HFF-Myc (cell line): ENCODE measurements around the gene SLC49A4.

ENCODE experiments used
- DNase-seq: peaks from one replicate; pipeline ENCODE4 v3.0.0-alpha.2; 2011; ENCODE audit warnings: low read depth; ENCODE audit errors: extremely low read depth
- H3K4me3 ChIP-seq: replicated peaks from 2 replicates; pipeline ENCODE4 v1.5.1; 2011; ENCODE audit warnings: low read depth, mild to moderate bottlenecking, control low read depth, low read length
- TF ChIP-seq, protein P1 (sequence below): IDR thresholded peaks from 2 replicates; pipeline ENCODE4 v1.5.1; 2012; ENCODE audit warnings: mild to moderate bottlenecking, low read depth, low read length, control low read depth; ENCODE audit errors: missing control alignments

SLC49A4 gene

DNA sequence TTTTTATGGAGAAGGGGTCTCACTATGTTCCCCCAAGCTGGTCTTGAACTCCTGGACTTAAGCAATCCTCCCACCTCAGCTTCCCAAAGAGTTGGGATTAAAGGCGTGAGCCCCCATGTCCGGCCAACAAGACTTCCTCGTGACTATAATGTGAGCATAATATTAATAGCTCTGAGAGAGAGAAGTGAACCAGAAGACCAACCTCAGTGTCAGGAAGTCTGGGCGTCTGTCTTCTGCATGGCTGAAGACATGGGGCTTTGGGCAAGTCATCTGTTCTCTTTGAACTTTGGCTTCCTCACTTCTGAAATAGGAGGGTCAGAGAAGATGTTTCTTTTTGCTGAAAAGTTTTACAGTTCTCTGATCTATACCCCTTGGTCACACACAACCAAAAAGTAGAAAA lies 92.1 kb downstream of the SLC49A4 start:
- TF ChIP-seq, protein P1, sequence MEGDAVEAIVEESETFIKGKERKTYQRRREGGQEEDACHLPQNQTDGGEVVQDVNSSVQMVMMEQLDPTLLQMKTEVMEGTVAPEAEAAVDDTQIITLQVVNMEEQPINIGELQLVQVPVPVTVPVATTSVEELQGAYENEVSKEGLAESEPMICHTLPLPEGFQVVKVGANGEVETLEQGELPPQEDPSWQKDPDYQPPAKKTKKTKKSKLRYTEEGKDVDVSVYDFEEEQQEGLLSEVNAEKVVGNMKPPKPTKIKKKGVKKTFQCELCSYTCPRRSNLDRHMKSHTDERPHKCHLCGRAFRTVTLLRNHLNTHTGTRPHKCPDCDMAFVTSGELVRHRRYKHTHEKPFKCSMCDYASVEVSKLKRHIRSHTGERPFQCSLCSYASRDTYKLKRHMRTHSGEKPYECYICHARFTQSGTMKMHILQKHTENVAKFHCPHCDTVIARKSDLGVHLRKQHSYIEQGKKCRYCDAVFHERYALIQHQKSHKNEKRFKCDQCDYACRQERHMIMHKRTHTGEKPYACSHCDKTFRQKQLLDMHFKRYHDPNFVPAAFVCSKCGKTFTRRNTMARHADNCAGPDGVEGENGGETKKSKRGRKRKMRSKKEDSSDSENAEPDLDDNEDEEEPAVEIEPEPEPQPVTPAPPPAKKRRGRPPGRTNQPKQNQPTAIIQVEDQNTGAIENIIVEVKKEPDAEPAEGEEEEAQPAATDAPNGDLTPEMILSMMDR, result no peak
- DNase-seq, result no peak
- no peak overlapping the region for H3K4me3 ChIP-seq

DNA sequence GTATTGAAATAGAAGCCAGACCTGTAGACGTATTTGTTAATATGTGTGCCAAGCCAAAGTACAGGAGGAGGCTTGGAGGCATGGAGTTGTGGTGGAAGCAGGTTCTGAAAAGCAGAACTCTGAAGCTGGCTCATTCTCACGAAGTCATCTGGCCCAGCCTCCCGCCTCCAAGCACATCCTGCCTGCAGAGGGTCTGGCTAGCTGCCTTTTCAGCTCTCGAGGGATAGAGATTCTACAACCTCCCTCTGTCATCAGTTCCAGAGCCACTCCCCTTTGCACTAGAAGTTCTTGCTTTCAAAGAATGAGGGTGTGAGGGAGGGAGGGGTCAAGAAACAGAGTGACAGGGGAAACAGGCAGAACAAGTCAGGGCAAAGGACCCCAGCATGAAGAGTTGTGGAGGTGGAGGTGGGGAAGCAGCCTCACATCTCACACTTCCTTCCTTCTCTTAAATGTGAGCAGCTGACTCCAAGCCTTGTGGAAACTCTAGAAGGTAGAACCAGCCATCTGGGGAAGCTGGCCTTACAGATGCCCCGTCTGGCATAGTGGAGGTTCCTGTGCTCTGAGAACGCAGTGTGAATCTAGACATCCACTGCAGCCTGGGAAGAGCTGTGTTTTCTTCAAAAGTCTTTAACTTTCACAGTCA lies 95.3 kb downstream of the SLC49A4 start:
- TF ChIP-seq, protein P1, result no peak
- no peak overlapping the region for H3K4me3 ChIP-seq
- DNase-seq, result peak; percentile 70

DNA sequence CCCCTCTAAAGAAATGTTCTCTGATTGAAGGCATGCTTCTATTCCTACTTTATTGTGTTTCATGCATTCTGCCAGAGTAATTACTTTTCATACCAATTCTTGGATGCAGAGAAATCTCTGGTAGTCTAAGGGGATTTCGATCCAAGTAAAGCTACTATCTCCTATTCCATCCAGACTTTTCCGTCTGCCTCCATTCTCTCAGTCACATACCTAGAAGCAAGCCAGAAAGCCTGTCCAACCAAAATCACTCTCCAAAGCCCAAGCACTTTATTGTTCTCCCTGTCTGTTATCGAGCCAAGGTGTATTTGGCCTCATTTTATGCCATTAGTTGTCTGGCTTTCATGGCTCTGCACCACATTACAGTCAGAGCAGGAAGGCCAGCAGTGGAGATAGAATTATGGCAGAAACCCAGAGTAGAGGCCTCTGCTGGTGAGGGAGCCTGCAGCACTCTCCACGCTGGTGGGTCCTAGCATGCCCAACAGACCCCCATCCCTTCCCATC lies 95.9 kb downstream of the SLC49A4 start:
- TF ChIP-seq, protein P1, result no peak
- no peak for DNase-seq
- H3K4me3 ChIP-seq, result no peak overlapping the region

DNA sequence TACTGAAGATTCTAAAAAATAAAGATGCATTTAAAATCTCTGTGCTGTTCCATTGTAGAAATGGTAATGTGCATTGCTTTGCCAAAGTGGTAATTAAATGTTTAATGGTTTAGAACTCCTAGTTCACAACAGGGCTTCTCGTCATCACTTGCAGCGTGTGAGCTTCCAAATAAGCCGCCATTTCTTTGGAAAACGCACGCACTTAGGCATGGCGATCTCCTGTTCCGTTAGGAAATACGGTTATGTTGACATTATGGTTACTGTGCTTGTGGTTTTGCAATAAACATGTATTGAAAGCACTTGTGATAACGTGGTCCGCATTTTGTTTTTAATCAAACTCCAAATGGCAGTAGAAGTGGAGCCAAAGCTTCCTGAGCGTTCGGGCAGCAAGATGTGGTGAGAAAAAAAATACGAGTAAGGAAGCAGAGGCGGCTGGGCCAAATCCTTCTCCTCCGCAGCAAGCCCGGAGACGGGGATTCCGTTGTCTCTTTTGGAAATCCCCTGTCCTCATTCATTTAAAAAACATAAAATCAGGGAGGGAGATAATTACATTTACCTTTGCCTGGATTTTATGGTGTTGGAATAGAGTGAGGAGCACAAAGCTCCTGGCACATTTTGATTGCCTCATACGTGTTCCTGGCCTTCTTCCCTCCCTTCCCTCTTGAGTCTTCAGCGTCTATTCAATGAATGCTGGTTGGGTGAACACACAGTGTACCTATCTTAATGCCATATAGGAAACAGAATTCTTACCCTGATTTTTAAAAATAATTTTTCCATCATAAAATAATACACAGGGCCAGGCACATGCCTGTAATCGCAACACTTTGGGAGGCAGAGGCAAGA lies 97.5 kb downstream of the SLC49A4 start:
- no peak overlapping the region for H3K4me3 ChIP-seq
- TF ChIP-seq, protein P1, result no peak
- no peak for DNase-seq

DNA sequence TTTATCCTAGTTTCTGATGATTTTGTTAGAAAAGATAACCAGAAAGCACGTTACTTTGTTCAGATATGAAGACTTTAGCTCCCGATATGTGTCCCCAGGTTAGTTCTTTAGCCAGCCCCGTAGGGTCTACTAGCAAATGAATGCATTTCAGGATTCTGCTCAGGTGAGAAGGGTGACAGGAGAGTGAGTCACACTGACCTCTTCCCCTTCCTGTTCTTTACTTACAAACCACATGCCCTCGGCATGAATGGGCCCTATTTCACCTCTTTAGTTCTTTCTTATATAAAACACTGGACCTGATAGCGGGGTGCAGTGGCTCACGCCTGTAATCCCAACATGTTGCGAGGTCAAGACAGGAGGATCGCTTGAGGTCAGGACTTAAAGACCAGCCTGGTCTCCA lies 98.4 kb downstream of the SLC49A4 start:
- H3K4me3 ChIP-seq, result no peak overlapping the region
- TF ChIP-seq, protein P1, result no peak
- no peak for DNase-seq

DNA sequence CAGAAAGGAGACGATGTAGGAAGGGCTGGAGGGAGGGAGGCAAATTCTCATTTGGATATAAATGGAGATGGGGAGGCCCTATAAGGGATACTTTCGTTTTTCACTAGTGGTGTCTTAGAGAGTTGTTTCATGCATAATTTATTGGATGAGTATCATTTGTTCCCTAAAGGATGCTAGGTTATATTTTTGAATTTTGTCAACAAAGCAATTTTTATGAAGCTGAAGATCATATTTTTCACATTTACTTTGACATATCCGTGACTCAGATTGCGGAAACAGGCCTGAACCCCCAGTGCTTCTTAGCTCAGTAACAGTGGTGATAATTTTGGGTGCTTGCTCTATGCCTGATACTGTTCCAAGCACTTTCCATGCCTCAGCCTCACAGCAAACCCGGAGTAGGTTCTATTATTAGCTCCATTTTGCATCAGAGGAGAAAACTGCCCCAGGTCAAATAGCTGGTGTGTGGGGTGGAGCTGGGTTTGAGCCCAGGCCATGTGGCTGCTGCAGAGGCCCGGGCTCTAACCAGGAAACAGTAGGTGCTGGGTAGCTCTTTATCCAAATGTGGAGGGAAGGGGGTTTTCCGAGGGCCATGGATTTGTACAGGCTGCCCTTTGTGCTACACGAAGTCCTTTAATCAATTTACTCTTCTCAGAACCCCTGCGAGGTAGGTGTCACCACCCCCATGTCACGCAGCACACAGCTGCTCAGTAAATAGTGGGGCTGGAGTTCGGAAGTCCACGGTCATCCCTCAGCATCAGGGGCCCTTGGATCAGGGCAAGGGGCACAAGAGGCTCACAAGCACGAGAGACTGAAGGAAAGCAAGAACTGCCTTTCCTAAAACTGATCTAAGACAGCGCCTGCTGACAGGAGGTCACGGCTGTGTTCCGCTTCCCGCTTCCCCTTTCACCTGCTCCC lies 99.1 kb downstream of the SLC49A4 start:
- no peak overlapping the region for H3K4me3 ChIP-seq
- TF ChIP-seq, protein P1, result no peak
- no peak for DNase-seq
